ENCODE data around the gene FKBP5. TPM values are rescaled to one million over a fixed set of nuclear protein-coding genes. Genes with fewer than 3 reads are reported as not detected.
A peak's percentile ranks its signal among the peaks of the same experiment; 100 is the strongest.

Gene FKBP5
- total and polyA plus RNA-seq, 10 of the 15 experiments (the other 5 are each of a cell fraction or from before 2014, with no cell fraction given) = 29.0 to 123 (median 62.3) TPM

DNA sequence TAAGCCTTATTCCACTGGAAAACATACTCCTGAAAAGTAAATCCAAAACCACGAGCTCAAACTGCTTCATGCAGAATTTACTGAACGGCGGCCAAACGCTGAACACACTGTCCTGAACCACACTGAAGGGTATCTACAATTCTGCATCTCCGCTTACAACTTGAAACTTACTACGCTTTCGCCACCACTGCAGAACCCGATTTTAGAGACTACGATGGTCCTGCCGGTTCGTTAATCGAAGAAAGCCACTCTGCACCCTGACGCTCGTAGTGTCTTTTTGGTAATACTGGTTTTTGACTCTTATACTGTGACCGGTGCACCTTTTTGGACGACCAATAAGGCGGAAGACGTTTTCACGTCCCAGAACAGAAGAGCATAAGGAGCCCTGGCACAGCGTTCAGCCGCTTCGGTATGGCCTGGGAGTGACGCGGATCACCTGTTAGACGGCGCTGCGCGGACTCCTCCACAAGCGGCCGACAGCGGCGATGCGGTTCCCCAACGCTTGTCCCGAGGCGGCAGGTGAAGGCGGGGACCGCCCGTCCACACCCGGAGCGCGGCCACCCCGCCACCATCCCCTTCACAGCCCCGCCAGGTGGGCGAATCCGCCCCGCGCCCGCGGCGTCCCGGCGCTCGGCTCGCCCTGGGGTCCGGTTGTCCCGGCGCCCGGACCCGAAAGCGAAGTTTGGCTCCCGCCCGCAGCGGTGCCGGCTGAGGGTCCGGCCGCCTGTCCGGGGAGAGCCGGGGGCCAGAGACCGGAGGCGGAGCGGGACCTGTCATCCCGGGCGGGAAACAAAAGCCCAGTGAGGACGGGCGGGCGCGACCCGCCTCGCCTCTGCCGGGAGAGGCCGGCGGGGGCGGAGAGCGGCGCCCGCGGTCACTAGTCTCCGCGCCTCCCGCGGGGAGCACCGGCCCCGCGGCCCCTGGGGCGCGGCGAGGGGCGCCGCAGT lies 784 bp downstream of the FKBP5 start (continued):
- TF ChIP-seq, protein P1, sequence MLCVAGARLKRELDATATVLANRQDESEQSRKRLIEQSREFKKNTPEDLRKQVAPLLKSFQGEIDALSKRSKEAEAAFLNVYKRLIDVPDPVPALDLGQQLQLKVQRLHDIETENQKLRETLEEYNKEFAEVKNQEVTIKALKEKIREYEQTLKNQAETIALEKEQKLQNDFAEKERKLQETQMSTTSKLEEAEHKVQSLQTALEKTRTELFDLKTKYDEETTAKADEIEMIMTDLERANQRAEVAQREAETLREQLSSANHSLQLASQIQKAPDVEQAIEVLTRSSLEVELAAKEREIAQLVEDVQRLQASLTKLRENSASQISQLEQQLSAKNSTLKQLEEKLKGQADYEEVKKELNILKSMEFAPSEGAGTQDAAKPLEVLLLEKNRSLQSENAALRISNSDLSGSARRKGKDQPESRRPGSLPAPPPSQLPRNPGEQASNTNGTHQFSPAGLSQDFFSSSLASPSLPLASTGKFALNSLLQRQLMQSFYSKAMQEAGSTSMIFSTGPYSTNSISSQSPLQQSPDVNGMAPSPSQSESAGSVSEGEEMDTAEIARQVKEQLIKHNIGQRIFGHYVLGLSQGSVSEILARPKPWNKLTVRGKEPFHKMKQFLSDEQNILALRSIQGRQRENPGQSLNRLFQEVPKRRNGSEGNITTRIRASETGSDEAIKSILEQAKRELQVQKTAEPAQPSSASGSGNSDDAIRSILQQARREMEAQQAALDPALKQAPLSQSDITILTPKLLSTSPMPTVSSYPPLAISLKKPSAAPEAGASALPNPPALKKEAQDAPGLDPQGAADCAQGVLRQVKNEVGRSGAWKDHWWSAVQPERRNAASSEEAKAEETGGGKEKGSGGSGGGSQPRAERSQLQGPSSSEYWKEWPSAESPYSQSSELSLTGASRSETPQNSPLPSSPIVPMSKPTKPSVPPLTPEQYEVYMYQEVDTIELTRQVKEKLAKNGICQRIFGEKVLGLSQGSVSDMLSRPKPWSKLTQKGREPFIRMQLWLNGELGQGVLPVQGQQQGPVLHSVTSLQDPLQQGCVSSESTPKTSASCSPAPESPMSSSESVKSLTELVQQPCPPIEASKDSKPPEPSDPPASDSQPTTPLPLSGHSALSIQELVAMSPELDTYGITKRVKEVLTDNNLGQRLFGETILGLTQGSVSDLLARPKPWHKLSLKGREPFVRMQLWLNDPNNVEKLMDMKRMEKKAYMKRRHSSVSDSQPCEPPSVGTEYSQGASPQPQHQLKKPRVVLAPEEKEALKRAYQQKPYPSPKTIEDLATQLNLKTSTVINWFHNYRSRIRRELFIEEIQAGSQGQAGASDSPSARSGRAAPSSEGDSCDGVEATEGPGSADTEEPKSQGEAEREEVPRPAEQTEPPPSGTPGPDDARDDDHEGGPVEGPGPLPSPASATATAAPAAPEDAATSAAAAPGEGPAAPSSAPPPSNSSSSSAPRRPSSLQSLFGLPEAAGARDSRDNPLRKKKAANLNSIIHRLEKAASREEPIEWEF (IDR thresholded peaks at IDR 0.05; ENCODE audit: insufficient replicate concordance, low read depth, low read length) = no peak
- no peak for TF ChIP-seq BRCA1 (IDR thresholded peaks at IDR 0.05; ENCODE audit: low read depth, low read length)

DNA sequence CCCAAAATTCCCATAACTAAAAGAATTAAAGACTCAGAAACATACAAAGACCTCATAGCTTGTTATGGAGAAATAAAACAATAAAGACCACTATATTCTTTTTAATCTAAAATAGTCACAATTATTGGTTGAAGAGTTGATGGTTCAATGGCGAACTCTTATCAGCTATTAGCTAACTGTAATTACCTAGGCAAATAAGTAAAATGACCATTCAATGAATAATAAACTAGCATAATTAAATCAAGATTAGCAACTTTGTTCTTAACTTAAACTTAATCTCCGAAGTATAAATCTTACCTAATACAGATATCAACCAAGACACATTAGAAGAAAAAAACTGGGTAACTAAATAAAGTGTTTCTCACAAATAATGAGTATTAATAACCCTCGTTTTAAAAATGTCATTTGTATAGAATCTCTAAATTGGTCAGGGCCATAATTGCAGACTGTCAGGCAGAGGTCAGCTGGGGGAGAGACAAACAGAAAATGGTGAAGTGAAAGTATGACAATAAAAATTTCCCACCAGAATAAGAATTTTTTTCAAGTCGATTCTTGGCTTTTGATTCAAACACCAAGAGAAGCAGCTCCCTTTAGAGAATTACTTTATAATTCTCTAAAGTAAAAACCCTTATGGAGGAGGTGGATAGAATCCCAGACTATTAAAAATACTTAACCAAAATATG lies 1.7 kb downstream of the FKBP5 start:
- Histone ChIP-seq H3K79me2 (ENCODE audit: control insufficient read depth, insufficient read depth, low read length) (peaks cover 54% of the 10 kb centered on the region), H3K4me3 (peak overlapping the region; percentile 79), H4K20me1 (ENCODE audit: control insufficient read depth, insufficient read depth) (no peaks in the 10 kb centered on the region), H2AFZ (ENCODE audit: control insufficient read depth, low read depth, low read length) (peak overlapping the region; percentile 85), H3K36me3 (ENCODE audit: control insufficient read depth in 2 of 2, insufficient read depth in 2 of 2, low read length in 1 of 2) (no peaks in the 10 kb centered on the region; a peak in 1 of 4 replicates), H3K9ac (ENCODE audit: control insufficient read depth, insufficient read depth, low read length) (peak overlapping the region; percentile 84), H3K4me1 (ENCODE audit: control insufficient read depth, insufficient read depth, low read length) (peaks cover 5% of the 10 kb centered on the region), H3K4me2 (ENCODE audit: control insufficient read depth, insufficient read depth) (peak overlapping the region; percentile 85), H3K27me3 (replicated peaks in 1 of 2; ENCODE audit: control insufficient read depth in 2 of 2, insufficient read depth in 2 of 2, low read length in 1 of 2) (no peaks in the 10 kb centered on the region), H3K27ac (ENCODE audit: control insufficient read depth, insufficient read depth) (peak overlapping the region; percentile 62), H3K9me3 (replicated peaks; ENCODE audit: control insufficient read depth, insufficient read depth, low read length) (peaks cover 2% of the 10 kb centered on the region; the same call in 1 of the 3 replicates)
- in situ Hi-C loops (cut with MboI) (no loop called here), intact Hi-C loops (cut with micrococcal nuclease; ENCODE audit: unreplicated experiment) (loop anchor here (2.0 kb wide), 1 partner anchor 50 kb away; the partner anchor contains the start of gene ARMC12)
- RAD21 ChIA-PET (ENCODE audit: unreplicated experiment) = interaction anchor here (0.7 to 3.4 kb wide), 20 partner anchors 9 to 384 kb away, joined by 3 to 22 read pairs (median 6); partner anchors contain the start of gene ARMC12
- SMC1A ChIA-PET (ENCODE audit: uncharacterized antibody, unreplicated experiment) = interaction anchor here (0.8 to 3.8 kb wide), 28 partner anchors 9 to 113 kb away, joined by 3 to 30 read pairs (median 4); partner anchors contain the start of gene ARMC12
- ATAC-seq (peak; percentile 32), FAIRE-seq (no peak), DNase-seq (ENCODE audit: low read depth, low spot score) (no peak)
- WGBS (ENCODE audit: insufficient coverage, insufficient replicate concordance, low lambda C conversion rate, missing lambda C conversion rate) = 0% methylated on average over 4 of the region's 4 CpGs
- CTCF ChIA-PET = interaction anchor here (1.0 to 3.2 kb wide), 12 partner anchors 9 to 103 kb away, joined by 3 to 33 read pairs (median 6); partner anchors contain the start of gene ARMC12
- POLR2A ChIA-PET = interaction anchor here (0.6 to 5.0 kb wide), 11 partner anchors 9 to 427 kb away, joined by 3 to 40 read pairs (median 5); partner anchors contain the start of genes ARMC12 and ZNF76
- BruUV-seq (replicated peaks) = no TSS peak
- TF ChIP-seq, protein P2, sequence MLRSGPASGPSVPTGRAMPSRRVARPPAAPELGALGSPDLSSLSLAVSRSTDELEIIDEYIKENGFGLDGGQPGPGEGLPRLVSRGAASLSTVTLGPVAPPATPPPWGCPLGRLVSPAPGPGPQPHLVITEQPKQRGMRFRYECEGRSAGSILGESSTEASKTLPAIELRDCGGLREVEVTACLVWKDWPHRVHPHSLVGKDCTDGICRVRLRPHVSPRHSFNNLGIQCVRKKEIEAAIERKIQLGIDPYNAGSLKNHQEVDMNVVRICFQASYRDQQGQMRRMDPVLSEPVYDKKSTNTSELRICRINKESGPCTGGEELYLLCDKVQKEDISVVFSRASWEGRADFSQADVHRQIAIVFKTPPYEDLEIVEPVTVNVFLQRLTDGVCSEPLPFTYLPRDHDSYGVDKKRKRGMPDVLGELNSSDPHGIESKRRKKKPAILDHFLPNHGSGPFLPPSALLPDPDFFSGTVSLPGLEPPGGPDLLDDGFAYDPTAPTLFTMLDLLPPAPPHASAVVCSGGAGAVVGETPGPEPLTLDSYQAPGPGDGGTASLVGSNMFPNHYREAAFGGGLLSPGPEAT (IDR thresholded peaks at IDR 0.05; ENCODE audit: low read depth) = 0 out of 2 replicates have a peak, but pooled peaks have one; percentile 11
- TF ChIP-seq, protein P3, sequence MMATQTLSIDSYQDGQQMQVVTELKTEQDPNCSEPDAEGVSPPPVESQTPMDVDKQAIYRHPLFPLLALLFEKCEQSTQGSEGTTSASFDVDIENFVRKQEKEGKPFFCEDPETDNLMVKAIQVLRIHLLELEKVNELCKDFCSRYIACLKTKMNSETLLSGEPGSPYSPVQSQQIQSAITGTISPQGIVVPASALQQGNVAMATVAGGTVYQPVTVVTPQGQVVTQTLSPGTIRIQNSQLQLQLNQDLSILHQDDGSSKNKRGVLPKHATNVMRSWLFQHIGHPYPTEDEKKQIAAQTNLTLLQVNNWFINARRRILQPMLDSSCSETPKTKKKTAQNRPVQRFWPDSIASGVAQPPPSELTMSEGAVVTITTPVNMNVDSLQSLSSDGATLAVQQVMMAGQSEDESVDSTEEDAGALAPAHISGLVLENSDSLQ (IDR thresholded peaks at IDR 0.05) = peak; percentile 24; the same call in 1 of the 2 replicates
- TF ChIP-seq SPI1 (IDR thresholded peaks at IDR 0.05; ENCODE audit: borderline replicate concordance, insufficient read depth, low read depth, low read length) = peak; percentile 69
- TF ChIP-seq RUNX3 (IDR thresholded peaks at IDR 0.05; ENCODE audit: low read length) = peak; percentile 19; the same call in 1 of the 2 replicates

Data from GM12878 (cell line).